GM18951 (cell line): ENCODE data around the gene RAPGEF1.

Experiments used
- POLR2A ChIP-seq: IDR thresholded peaks from 4 replicates; pipeline ENCODE4 v1.6.1; 2011; ENCODE audit warnings: mild to moderate bottlenecking; ENCODE audit not compliant: insufficient read length, insufficient read depth; ENCODE audit errors: extremely low read depth
- in situ Hi-C: fragments of 300-500 bp; cut with MboI; formaldehyde crosslinking; loops from one replicate; pipeline ENCODE4 v1.12.0; 2022; ENCODE audit warnings: low sequenced_read_pairs, mixed read lengths, inconsistent platforms; ENCODE audit not compliant: unreplicated experiment

RAPGEF1 gene

GRCh38 chr9:131612851-131613250, 127.0 kb downstream of the RAPGEF1 start:
- in situ Hi-C loops: no loop called here
- peak; percentile 19 for TF ChIP-seq POLR2A

- in situ Hi-C loops: no loop called here
- no peak for TF ChIP-seq POLR2A
Observed at GRCh38 chr9:131611586-131612315, 128.1 kb downstream of the RAPGEF1 start.

- TF ChIP-seq POLR2A: no peak
- in situ Hi-C loops: no loop called here
Observed at GRCh38 chr9:131610231-131610761, 129.6 kb downstream of the RAPGEF1 start.

- peak; percentile 25 for TF ChIP-seq POLR2A
- in situ Hi-C loops: no loop called here
Observed at GRCh38 chr9:131609099-131609830, 130.6 kb downstream of the RAPGEF1 start.

- TF ChIP-seq POLR2A: no peak
- in situ Hi-C loops: no loop called here
Observed at GRCh38 chr9:131608493-131609037, 131.3 kb downstream of the RAPGEF1 start.

GRCh38 chr9:131607591-131607990, 132.3 kb downstream of the RAPGEF1 start:
- in situ Hi-C loops: no loop called here
- TF ChIP-seq POLR2A: no peak

GRCh38 chr9:131606896-131607567, 132.8 kb downstream of the RAPGEF1 start:
- no peak for TF ChIP-seq POLR2A
- in situ Hi-C loops: no loop called here

- no peak for TF ChIP-seq POLR2A
- in situ Hi-C loops: no loop called here
Observed at GRCh38 chr9:131605770-131606590, 133.9 kb downstream of the RAPGEF1 start.

- no peak for TF ChIP-seq POLR2A
- in situ Hi-C loops: no loop called here
Observed at GRCh38 chr9:131603711-131604439, 136.0 kb downstream of the RAPGEF1 start.

- TF ChIP-seq POLR2A: no peak
- in situ Hi-C loops: no loop called here
Observed at GRCh38 chr9:131603199-131603598, 136.7 kb downstream of the RAPGEF1 start.

GRCh38 chr9:131601683-131602181, 138.1 kb downstream of the RAPGEF1 start:
- no peak for TF ChIP-seq POLR2A
- in situ Hi-C loops: no loop called here
